GM15510 (cell line): ENCODE measurements around the gene INSIG2.

Experiments
- POLR2A ChIP-seq: IDR thresholded peaks from 3 replicates; pipeline ENCODE4 v1.6.1; 2011; ENCODE audit warnings: borderline replicate concordance; ENCODE audit not compliant: insufficient read length; ENCODE audit errors: extremely low read depth

The INSIG2 gene

GRCh38 chr2:118084491-118085089 is 3.7 kb upstream of the INSIG2 start:
- no peak for TF ChIP-seq POLR2A

DNA sequence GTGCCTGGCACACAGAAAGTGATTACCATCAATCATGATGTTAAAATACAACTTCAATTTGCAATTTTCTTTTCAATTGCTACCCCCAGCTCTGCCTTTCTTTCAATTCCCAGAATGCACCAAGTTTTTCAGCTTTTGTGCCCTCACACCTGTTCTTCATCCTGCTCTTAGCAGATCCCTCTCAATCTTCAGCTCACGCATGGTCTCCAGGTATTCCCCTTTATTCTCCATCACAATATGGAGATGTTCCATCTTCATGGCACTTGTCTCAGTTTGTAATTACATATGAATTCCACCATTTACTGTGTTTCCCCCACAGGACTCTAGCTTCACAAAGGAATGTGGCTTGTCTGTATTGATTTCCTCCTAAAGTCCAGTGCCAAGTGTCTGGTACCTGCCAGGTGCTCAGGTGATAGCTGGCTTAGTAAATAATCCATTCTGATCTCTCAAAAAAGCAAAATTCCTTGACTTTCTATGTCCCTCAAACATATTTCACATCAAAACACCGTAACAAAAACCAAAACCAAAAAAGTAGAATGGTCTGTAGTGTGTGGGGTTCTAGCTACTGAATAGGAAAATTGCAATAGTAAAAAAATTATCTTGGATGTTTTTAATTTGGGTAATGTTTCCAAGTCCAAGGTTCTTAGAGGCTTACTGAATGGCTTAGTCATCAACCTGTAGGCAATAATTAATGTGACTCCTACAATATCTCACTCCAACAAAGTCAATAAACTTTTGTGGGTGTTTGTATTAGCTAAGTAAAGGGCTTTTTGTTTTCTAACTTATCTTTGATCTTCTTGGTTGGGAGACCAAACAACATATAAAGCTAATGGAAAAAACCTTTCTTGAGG is 2.9 kb upstream of the INSIG2 start:
- TF ChIP-seq POLR2A = no peak

GRCh38 chr2:118086024-118086633 is 2.1 kb upstream of the INSIG2 start:
- no peak for TF ChIP-seq POLR2A

- TF ChIP-seq POLR2A = no peak
Observed at GRCh38 chr2:118089139-118089800, 999 bp downstream of the INSIG2 start.

DNA sequence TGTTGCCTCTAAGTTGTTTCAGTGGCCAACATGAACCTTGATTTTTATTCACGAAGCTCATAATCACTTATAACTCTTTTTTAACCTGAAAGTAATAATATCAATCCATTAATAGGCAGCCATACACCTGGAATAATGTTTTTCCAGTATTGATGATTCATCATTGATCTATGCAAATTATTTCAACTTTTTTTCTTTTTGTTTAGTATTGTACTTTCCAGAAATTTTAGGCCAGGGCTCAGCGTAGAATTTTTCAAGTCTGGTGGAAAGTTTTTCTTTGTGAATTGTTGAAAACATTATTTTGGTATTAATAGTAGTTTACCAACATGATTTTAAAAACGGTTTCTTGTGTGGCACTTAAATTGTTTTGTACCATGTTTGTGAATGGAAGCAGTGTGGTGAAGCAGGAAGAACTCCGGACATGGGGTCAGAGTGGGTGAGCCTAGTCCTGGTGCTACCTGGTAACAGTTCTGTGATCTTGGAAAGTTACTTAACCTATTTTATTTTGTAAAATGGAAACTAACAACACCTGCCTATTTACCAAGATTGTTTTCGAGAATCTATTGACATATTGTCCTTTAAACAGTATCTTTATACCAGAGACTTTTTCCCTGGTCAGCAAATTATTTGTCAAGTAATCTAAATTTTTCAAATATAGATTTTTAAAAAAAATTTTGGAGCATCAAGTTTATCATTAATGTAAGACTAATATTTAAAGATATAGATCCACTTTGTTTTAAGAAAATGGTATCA is 2.3 kb downstream of the INSIG2 start:
- no peak for TF ChIP-seq POLR2A

DNA sequence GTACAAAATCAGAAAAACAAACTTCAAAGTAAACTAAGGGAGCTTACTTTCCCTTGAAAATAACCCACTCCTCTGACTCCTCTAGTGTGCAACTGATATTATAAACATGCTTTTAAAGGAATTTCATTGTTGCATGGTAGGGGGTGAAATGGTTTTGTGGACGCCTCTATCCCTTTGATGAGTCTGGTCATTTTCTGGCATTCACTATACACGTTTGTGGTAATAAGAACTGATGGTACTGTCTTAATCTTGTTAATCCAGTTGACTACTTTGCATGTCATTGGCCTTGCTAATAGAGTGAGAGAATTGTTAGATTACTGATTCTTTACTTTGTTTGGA is 2.8 kb downstream of the INSIG2 start:
- TF ChIP-seq POLR2A = no peak

DNA sequence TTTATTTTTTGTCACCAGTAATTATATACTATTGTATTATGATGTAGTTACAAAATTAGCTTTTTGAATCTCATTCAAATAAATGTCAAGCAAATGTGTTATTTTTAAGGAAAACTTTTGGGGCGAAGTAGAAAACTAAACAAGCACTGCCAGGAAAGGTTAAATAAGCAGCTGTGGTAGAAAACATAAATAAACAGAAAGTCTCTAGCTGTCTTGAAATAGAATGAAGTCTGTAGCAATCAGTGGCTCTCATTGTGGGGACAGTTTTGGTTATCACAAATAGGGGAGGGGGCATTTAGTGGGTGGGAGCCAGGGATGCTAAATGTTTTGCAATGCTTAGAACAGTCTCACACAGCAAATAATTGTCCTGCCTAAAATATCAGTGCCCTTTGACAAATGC is 3.4 kb downstream of the INSIG2 start:
- no peak for TF ChIP-seq POLR2A

DNA sequence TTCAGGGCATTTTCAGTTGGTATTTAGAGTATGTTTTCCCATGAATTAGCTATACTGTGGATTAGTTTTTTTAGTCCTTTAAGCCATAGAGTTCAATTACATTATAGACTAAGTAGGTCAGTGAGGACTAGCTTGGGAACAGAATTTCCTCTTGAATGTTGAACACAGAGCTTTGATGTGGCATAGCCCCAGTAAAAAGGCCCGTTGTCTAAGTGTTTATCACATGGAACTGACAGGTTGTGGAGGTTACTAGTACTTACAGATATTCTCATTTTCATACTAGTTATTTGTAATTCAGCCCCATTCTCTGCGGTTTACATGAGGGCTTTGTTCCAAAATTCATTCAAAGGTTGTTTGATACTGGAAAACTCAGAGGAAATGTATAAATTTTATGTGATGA is 6.2 kb downstream of the INSIG2 start:
- TF ChIP-seq POLR2A = no peak

DNA sequence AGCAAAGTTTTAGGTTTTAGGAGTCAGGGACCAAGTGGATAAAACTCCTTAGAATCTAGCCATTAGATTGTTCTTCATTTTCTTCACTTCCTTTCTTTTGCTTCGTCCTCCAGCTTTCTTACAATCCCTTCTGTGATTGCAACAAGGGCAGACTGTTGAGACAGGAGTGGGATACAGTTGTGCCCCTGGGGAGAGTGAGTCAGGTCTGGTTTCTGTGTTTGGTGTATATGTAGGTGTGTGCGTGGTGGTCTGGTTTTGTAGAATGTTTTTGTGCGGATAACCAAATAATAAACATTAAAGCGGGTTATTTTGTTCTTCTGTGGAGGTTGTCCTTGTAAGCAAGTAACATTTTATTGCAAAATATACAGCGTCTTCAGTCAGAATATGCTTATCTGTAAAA is 7.3 kb downstream of the INSIG2 start:
- no peak for TF ChIP-seq POLR2A

- no peak for TF ChIP-seq POLR2A
Observed at GRCh38 chr2:118097657-118098056, 9.4 kb downstream of the INSIG2 start.

DNA sequence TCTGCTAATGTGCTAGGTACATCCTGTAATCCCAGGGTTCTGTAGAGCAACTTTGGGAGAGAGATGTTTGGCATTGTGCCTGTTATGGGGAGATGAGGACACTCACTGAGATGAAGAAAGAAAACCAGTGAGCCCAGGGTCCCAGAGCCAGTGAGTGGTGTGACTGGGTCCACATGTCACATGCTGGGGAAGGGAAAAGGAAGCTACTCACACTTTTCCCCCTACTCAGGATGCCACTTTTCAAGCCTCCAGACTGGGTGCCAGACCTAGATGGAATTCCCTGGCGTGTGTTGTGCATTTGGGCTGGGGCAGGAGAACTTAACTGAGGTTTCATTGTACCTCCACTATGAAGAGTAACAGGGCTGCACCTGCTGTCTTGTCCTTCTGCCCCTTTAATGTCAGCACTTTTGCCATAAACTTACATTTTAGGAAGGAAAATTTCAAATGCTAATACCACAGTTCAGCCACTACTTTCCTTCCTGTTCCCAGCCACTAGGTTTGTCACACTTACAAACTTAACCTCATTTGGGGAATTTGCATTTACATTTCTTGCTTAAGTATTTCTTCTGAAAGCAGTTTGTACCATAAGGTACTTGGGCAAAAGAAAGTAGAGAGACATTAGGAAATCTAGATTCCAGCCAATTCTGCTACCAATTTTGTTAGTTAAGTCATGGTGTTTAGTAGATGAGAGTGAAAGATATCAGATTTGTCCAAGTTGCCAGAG is 10.2 kb downstream of the INSIG2 start:
- no peak for TF ChIP-seq POLR2A

DNA sequence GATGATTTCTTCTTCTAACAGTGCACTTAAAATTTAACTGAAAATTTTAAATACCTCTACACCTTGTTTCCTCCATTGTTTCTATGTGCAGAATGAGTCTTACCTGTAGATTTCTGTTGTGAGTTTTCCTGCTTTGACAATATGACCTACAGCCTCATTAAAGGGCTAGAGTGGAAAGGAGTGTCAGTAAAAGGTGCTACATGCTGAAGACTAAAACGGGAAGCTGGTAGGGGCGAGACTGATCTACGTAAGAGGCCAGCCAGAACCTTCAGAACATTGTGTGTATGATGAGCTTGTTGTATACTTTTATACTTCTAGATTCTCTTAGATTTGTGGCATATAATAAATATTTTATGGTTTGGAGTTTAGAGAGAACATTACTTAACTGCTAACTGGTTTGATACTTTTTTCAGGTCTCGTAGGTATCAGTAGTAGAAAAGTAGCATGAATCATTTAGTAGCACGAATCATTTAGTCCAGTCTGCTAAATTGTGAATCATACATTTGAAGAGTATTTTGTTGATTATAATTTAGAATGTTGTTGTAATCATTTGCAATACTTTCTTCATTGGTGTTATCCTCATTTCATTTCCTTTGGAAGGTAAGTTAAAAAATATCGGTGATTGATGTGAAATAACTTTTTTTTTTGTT is 14.3 kb downstream of the INSIG2 start:
- TF ChIP-seq POLR2A = no peak
